ENCODE results near the gene CENPP.

- TF ChIP-seq CTCF (conservative IDR thresholded peaks at IDR 0.05; ENCODE audit: low read depth, low read length) = peak; percentile 66
- no peak for TF ChIP-seq EZH2 (IDR thresholded peaks at IDR 0.05; ENCODE audit: low read length, unreplicated experiment)
Measured at GRCh38 chr9:92501671-92502393, 176.1 kb downstream of the CENPP start.

Measured in PC-3 (cell line).